HCT116 (cell line): ENCODE measurements around the gene RFX2. TPM values are rescaled to one million over a fixed set of nuclear protein-coding genes. Genes with fewer than 3 reads are reported as not detected.

Experiments
- ATAC-seq: fragments of 200-7000 bp; cut with Tn5 transposase; 2 replicates; pipeline ENCODE4 v1.9.1; 2020; ENCODE audit warnings: mild to moderate bottlenecking, moderate library complexity
- BruUV-seq: library from RNA; stranded (reverse); fragments of 400-500 nt; replicated peaks from 2 replicates; lab custom pipeline; 2021; lab: Mats Ljungman, UMichigan
- CTCF ChIA-PET: fragments of 300-600 bp; sonication (Branson Sonifier 250); formaldehyde crosslinking; loops from one replicate; lab custom pipeline; 2021; ENCODE audit warnings: antibody characterized with exemption; lab: Charles Lee
- POLR2A ChIA-PET: fragments of 300-600, 350-600 bp; sonication (Branson Sonifier 250); formaldehyde crosslinking; loops from one replicate; lab custom pipeline; 2021; ENCODE audit warnings: antibody characterized with exemption; lab: Charles Lee
- RAD21 ChIA-PET, 2 experiments: fragments of 300-600 bp; sonication (Branson Sonifier 250); formaldehyde crosslinking; loops; one replicate each; lab custom pipeline; 2023; ENCODE audit warnings: low total read pairs in 2 of 2; ENCODE audit not compliant: uncharacterized antibody in 2 of 2, unreplicated experiment in 2 of 2, low non-redundant PET in 1 of 2; lab: Charles Lee
- DNase-seq: peaks from one replicate; pipeline ENCODE4 v3.0.0-alpha.2; 2010; ENCODE audit warnings: low read depth, low spot score
- H2AFZ ChIP-seq: fragments of 200-600 bp; shearing (Covaris generic), sonication (generic); 2 replicates; pipeline ENCODE4 v1.6.1; 2017; ENCODE audit warnings: low read depth, mixed run types, mixed read lengths, antibody characterized with exemption, low read length; ENCODE audit not compliant: poor library complexity, severe bottlenecking
- H3K27ac ChIP-seq: 2 replicates; pipeline ENCODE4 v1.5.1; 2012; ENCODE audit warnings: low read depth, low read length
- H3K27me3 ChIP-seq: fragments of 200-600 bp; sonication (generic); 2 replicates; pipeline ENCODE4 v1.6.1; 2016; ENCODE audit warnings: mixed run types, low read length, mixed read lengths; ENCODE audit not compliant: insufficient read depth
- H3K36me3 ChIP-seq, 2 experiments: fragments of 200-500 bp in 1 of 2; fragments of 200-600 bp in 1 of 2; sonication (Bioruptor generic) in 1 of 2; sonication (generic) in 1 of 2; 2 replicates each; pipeline versions ENCODE4 v1.5.1 to v1.6.1; 2014 to 2016; ENCODE audit warnings: low read length in 2 of 2, inconsistent platforms in 1 of 2, mixed read lengths in 1 of 2, mixed run types in 1 of 2; ENCODE audit not compliant: insufficient read depth in 2 of 2, control insufficient read depth in 1 of 2
- H3K4me1 ChIP-seq, 2 experiments: fragments of 200-600 bp in 1 of 2; sonication (generic) in 1 of 2; 2 replicates each; pipeline versions ENCODE4 v1.5.1 to v1.6.1; 2012 to 2017; ENCODE audit warnings: low read length in 2 of 2, inconsistent platforms in 1 of 2, mild to moderate bottlenecking in 1 of 2, mixed read lengths in 1 of 2, mixed run types in 1 of 2, moderate library complexity in 1 of 2; ENCODE audit not compliant: insufficient read depth in 2 of 2, control insufficient read depth in 1 of 2
- H3K4me2 ChIP-seq: fragments of 200-600 bp; sonication (generic); 2 replicates; pipeline ENCODE4 v1.6.1; 2017; ENCODE audit warnings: mixed run types, low read length, mixed read lengths
- H3K4me3 ChIP-seq, 2 experiments: fragments of 200-600 bp in 1 of 2; sonication (generic) in 1 of 2; replicated peaks in 1 of 2; 2 replicates each; pipeline ENCODE4 v1.5.1; 2011 to 2016; ENCODE audit warnings: low read length in 2 of 2, control low read depth in 1 of 2, low read depth in 1 of 2, mild to moderate bottlenecking in 1 of 2, mixed read lengths in 1 of 2, mixed run types in 1 of 2
- H3K79me2 ChIP-seq: fragments of 200-600 bp; sonication (generic); 2 replicates; pipeline ENCODE4 v1.6.1; 2017; ENCODE audit warnings: mild to moderate bottlenecking, mixed run types, low read length, moderate library complexity, mixed read lengths; ENCODE audit not compliant: insufficient read depth
- H3K9ac ChIP-seq: fragments of 200-600 bp; sonication (generic); 2 replicates; pipeline ENCODE4 v1.6.1; 2016; ENCODE audit warnings: low read length, mixed read lengths
- H3K9me2 ChIP-seq: fragments of 200-600 bp; sonication (generic), shearing (Covaris generic); 2 replicates; pipeline ENCODE4 v1.6.1; 2017; ENCODE audit warnings: mixed run types, mild to moderate bottlenecking, moderate library complexity; ENCODE audit not compliant: insufficient read depth
- H3K9me3 ChIP-seq, 2 experiments: fragments of 200-500 bp in 1 of 2; fragments of 200-600 bp in 1 of 2; sonication (Bioruptor generic) in 1 of 2; sonication (generic) in 1 of 2; 2 replicates each; pipeline ENCODE4 v1.6.1; 2014 to 2017; ENCODE audit warnings: low read length in 2 of 2, mixed read lengths in 2 of 2, inconsistent platforms in 1 of 2, low read depth in 1 of 2, mild to moderate bottlenecking in 1 of 2, mixed run types in 1 of 2, moderate library complexity in 1 of 2; ENCODE audit not compliant: control insufficient read depth in 1 of 2, insufficient read depth in 1 of 2
- H4K20me1 ChIP-seq: fragments of 200-600 bp; sonication (generic), shearing (Covaris generic); 2 replicates; pipeline ENCODE4 v1.6.1; 2017; ENCODE audit warnings: mixed run types, mild to moderate bottlenecking, moderate library complexity; ENCODE audit not compliant: insufficient read depth
- CBX3 ChIP-seq: IDR thresholded peaks from 2 replicates; pipeline ENCODE4 v1.6.1; 2012; ENCODE audit warnings: low read depth
- CEBPB ChIP-seq: IDR thresholded peaks from 2 replicates; pipeline ENCODE4 v1.6.1; 2012; ENCODE audit warnings: low read depth
- ELF1 ChIP-seq: IDR thresholded peaks from 2 replicates; pipeline ENCODE4 v1.6.1; 2012; ENCODE audit warnings: low read depth, borderline replicate concordance
- EZH2phosphoT487 ChIP-seq: fragments of 200-600 bp; IDR thresholded peaks from 2 replicates; pipeline ENCODE4 v1.6.1; 2018; ENCODE audit warnings: antibody characterized with exemption, borderline replicate concordance
- JUND ChIP-seq: IDR thresholded peaks from 2 replicates; pipeline ENCODE4 v1.6.1; 2012
- POLR2AphosphoS5 ChIP-seq: IDR thresholded peaks from 2 replicates; pipeline ENCODE4 v1.6.1; 2011; ENCODE audit warnings: mild to moderate bottlenecking, low read depth, low read length, moderate library complexity
- SRF ChIP-seq: IDR thresholded peaks from 2 replicates; pipeline ENCODE4 v1.6.1; 2012; ENCODE audit warnings: low read depth
- YY1 ChIP-seq: IDR thresholded peaks from 2 replicates; pipeline ENCODE4 v1.6.1; 2011; ENCODE audit warnings: low read length, low read depth, moderate library complexity, mild to moderate bottlenecking; ENCODE audit not compliant: insufficient replicate concordance; ENCODE audit errors: extremely low read depth
- ZFX ChIP-seq: fragments of 450-650 bp; IDR thresholded peaks from 2 replicates; pipeline ENCODE4 v1.6.1; 2017
- intact Hi-C: fragments of 100-400 bp; cut with micrococcal nuclease; formaldehyde crosslinking; loops from 2 replicates; pipeline ENCODE4 v1.10.0; 2022
- total RNA-seq: library from RNA; stranded (reverse); gene quantifications from one replicate; pipeline ENCODE4 v1.2.1, GENCODE V29; 2021; ENCODE audit not compliant: unreplicated experiment
- TF ChIP-seq, protein P1 (sequence below): IDR thresholded peaks from 2 replicates; pipeline ENCODE4 v1.6.1; 2012; ENCODE audit warnings: low read depth
- TF ChIP-seq, protein P2 (sequence below): IDR thresholded peaks from 2 replicates; pipeline ENCODE4 v1.6.1; 2012

RFX2 gene
- total RNA-seq, 1 experiment from 2014 or later, result 13.7 TPM

DNA sequence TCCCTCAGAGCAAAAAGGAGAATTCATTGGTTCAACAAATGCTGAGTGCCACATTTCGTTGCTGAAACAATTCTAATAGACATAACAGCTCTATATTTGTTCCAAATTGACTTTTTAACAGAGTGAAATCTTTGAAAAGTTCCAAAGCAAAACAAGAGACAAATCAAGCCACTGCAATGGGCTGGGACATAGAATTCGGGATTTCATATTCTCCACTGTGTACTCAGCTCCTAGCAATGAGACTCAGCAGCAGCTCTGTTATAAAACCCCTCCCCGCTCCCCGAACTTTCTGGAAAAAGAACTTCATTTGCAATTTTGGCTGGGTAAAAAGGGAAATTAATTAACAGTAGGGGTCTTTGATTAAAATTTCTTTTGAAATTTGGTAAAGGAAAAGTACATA lies 11.3 kb downstream of the RFX2 start:
- Histone ChIP-seq H2AFZ (no peak overlapping the region), H3K9me2 (no peaks in the 10 kb centered on the region), H3K4me3 (no peak overlapping the region), H3K4me2 (no peak overlapping the region), H3K79me2 (no peaks in the 10 kb centered on the region), H3K9ac (no peak overlapping the region), H3K9me3 (no peaks in the 10 kb centered on the region), H3K27me3 (no peaks in the 10 kb centered on the region), H3K27ac (no peak overlapping the region), H4K20me1 (no peaks in the 10 kb centered on the region), H3K36me3 (no peaks in the 10 kb centered on the region), H3K4me1 (peaks cover 0 to 7% of the 10 kb centered on the region in 2 experiments; a peak in 1 of 4 replicates)
- ChIA-PET RAD21 (no interaction called here), CTCF (interaction anchor here (1.3 kb wide), 1 partner anchor 11 kb away, joined by 3 read pairs; no protein-coding TSS in a partner anchor), POLR2A (interaction anchor here (0.9 kb wide), 1 partner anchor 12 kb away, joined by 5 read pairs; no protein-coding TSS in a partner anchor)
- DNase-seq (no peak), ATAC-seq (no peak)
- TF ChIP-seq YY1 (no peak), EZH2phosphoT487 (no peak), JUND (no peak), CEBPB (no peak), ELF1 (no peak), CBX3 (no peak), SRF (no peak), ZFX (no peak), POLR2AphosphoS5 (no peak)
- TF ChIP-seq, protein P1, sequence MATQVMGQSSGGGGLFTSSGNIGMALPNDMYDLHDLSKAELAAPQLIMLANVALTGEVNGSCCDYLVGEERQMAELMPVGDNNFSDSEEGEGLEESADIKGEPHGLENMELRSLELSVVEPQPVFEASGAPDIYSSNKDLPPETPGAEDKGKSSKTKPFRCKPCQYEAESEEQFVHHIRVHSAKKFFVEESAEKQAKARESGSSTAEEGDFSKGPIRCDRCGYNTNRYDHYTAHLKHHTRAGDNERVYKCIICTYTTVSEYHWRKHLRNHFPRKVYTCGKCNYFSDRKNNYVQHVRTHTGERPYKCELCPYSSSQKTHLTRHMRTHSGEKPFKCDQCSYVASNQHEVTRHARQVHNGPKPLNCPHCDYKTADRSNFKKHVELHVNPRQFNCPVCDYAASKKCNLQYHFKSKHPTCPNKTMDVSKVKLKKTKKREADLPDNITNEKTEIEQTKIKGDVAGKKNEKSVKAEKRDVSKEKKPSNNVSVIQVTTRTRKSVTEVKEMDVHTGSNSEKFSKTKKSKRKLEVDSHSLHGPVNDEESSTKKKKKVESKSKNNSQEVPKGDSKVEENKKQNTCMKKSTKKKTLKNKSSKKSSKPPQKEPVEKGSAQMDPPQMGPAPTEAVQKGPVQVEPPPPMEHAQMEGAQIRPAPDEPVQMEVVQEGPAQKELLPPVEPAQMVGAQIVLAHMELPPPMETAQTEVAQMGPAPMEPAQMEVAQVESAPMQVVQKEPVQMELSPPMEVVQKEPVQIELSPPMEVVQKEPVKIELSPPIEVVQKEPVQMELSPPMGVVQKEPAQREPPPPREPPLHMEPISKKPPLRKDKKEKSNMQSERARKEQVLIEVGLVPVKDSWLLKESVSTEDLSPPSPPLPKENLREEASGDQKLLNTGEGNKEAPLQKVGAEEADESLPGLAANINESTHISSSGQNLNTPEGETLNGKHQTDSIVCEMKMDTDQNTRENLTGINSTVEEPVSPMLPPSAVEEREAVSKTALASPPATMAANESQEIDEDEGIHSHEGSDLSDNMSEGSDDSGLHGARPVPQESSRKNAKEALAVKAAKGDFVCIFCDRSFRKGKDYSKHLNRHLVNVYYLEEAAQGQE, result no peak
- TF ChIP-seq, protein P2, sequence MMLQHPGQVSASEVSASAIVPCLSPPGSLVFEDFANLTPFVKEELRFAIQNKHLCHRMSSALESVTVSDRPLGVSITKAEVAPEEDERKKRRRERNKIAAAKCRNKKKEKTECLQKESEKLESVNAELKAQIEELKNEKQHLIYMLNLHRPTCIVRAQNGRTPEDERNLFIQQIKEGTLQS, result no peak
- TF ChIP-seq, all 23 proteins: peak for 0
- no TSS peak for BruUV-seq
- intact Hi-C loops, result no loop called here
